Stomach (tissue), 9 donors: ENCODE data around the gene THADA. TPM values are rescaled to one million over a fixed set of nuclear protein-coding genes. Genes with fewer than 3 reads are reported as not detected.

ENCODE experiments used
- DNase-seq, 2 donors: peaks; one replicate each; pipeline versions ENCODE4 v3.0.0 to v3.0.0-alpha.2; 2013 to 2019
- H3K27ac ChIP-seq, 5 donors: fragments of 200-600 bp in 4 of 5; sonication (generic) in 4 of 5; one replicate each; pipeline ENCODE4 v1.5.1; 2013 to 2019; ENCODE audit warnings: mild to moderate bottlenecking in 1 of 5, moderate library complexity in 1 of 5
- H3K27me3 ChIP-seq, 3 donors: fragments of 200-600 bp; sonication (generic); one replicate each; pipeline ENCODE4 v1.5.1; 2017 to 2019; ENCODE audit warnings: mixed run types in 1 of 3
- H3K36me3 ChIP-seq, 4 donors: fragments of 200-600 bp; sonication (generic); 1 replicate in 3 of 4; 2 replicates in 1 of 4; pipeline ENCODE4 v1.5.1; 2016 to 2019
- H3K4me1 ChIP-seq, 4 donors: fragments of 200-600 bp; sonication (generic); one replicate each; pipeline ENCODE4 v1.5.1; 2016 to 2019
- H3K4me3 ChIP-seq, 4 donors: fragments of 200-600 bp; sonication (generic) in 3 of 4; one replicate each; pipeline ENCODE4 v1.5.1; 2016 to 2019; ENCODE audit warnings: mild to moderate bottlenecking in 1 of 4
- H3K9me3 ChIP-seq, 4 donors: fragments of 200-600 bp; sonication (generic); one replicate each; pipeline ENCODE4 v1.5.1; 2016 to 2019
- EP300 ChIP-seq: sonication (generic); formaldehyde crosslinking; IDR thresholded peaks from one replicate; pipeline ENCODE4 v1.6.1; 2017; ENCODE audit warnings: antibody characterized with exemption
- POLR2A ChIP-seq, 4 donors: fragments of 450-650 bp; IDR thresholded peaks; one replicate each; pipeline ENCODE4 v1.6.1; 2016; ENCODE audit warnings: antibody characterized with exemption in 4 of 4, control low read depth in 2 of 4, mild to moderate bottlenecking in 1 of 4, moderate library complexity in 1 of 4
- POLR2AphosphoS5 ChIP-seq, 3 donors: sonication (generic); formaldehyde crosslinking; IDR thresholded peaks; one replicate each; pipeline ENCODE4 v1.6.1; 2016; ENCODE audit warnings: antibody characterized with exemption in 3 of 3
- WGBS, 5 donors: extraction: QIAGEN DNeasy Blood & Tissue Kit in 3 of 5; methylation state at CpG; one replicate each; pipeline versions ENCODE4 v1.1.5 to v1.1.7; 2013 to 2018; 5-methylcytosine and 5-hydroxymethylcytosine counted together
- intact Hi-C: fragments of 100-400 bp; cut with DNase I; formaldehyde crosslinking; loops from one replicate; pipeline ENCODE4 v1.15.1; 2023; ENCODE audit warnings: low total_unique reads
- polyA plus RNA-seq, 3 donors: library from polyadenylated mRNA; stranded (reverse); fragments of 200-250 nt; gene quantifications; one replicate each; pipeline ENCODE4 v1.2.3, GENCODE V29; 2013
- total RNA-seq, 5 donors: library from RNA; depleted of rRNA; stranded (reverse); fragments of >200 nt; gene quantifications; one replicate each; pipeline versions ENCODE4 v1.1.0 to v1.2.3, GENCODE V29; 2014 to 2016
- TF ChIP-seq, protein P1 (sequence below), 7 experiments: fragments of 450-650 bp in 4 of 7; fragments of 200-600 bp in 3 of 7; sonication (generic) in 3 of 7; IDR thresholded peaks; one replicate each; pipeline ENCODE4 v1.5.1; 2016 to 2019; ENCODE audit warnings: antibody characterized with exemption in 7 of 7, control low read depth in 2 of 7, mild to moderate bottlenecking in 1 of 7
- donor health status: healthy with polysubstance abuse.
- donor health status: Bipolar disorder and iron deficiency.
- donor health status: healthy.

THADA gene
- total and polyA plus RNA-seq, 8 donors: 8.0 to 109 (median 31.9) TPM

DNA sequence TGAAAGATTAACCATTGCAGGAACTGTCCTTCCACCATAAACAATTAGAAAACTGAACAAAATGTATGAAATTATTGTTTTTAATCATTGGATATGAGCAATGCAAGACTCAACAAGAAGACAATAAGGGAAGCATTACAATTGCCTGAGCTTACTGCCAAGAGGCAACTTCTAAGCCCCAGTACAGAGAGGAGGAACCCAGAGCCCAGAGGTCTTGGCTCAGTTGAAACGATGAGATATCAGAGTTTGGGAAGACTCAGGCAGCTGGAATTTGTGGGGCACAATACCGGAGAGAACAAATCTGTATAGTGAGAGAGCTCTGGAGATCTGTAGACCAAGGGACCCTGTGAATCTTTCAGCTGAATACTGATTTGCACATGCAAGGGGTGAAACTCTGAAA is 288.8 kb downstream of the THADA start:
- H3K36me3 ChIP-seq: no peaks in the 10 kb centered on the region
- TF ChIP-seq POLR2A (IDR thresholded peaks at IDR 0.05) (no peak), POLR2AphosphoS5 (IDR thresholded peaks at IDR 0.05) (no peak), EP300 (no peak)
- TF ChIP-seq, protein P1, sequence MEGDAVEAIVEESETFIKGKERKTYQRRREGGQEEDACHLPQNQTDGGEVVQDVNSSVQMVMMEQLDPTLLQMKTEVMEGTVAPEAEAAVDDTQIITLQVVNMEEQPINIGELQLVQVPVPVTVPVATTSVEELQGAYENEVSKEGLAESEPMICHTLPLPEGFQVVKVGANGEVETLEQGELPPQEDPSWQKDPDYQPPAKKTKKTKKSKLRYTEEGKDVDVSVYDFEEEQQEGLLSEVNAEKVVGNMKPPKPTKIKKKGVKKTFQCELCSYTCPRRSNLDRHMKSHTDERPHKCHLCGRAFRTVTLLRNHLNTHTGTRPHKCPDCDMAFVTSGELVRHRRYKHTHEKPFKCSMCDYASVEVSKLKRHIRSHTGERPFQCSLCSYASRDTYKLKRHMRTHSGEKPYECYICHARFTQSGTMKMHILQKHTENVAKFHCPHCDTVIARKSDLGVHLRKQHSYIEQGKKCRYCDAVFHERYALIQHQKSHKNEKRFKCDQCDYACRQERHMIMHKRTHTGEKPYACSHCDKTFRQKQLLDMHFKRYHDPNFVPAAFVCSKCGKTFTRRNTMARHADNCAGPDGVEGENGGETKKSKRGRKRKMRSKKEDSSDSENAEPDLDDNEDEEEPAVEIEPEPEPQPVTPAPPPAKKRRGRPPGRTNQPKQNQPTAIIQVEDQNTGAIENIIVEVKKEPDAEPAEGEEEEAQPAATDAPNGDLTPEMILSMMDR (IDR thresholded peaks at IDR 0.05): no peak
- H3K4me3 ChIP-seq: no peak overlapping the region
- H3K27ac ChIP-seq: no peak overlapping the region
- WGBS, 5 donors: 62 to 79% (median 68%) methylated on average over 2 of the region's 2 CpGs
- intact Hi-C loops: no loop called here
- no peaks in the 10 kb centered on the region for H3K27me3 ChIP-seq
- no peak for DNase-seq
- H3K9me3 ChIP-seq: no peaks in the 10 kb centered on the region
- H3K4me1 ChIP-seq: peaks cover 16 to 53% (median 36%) of the 10 kb centered on the region in 4 donors

DNA sequence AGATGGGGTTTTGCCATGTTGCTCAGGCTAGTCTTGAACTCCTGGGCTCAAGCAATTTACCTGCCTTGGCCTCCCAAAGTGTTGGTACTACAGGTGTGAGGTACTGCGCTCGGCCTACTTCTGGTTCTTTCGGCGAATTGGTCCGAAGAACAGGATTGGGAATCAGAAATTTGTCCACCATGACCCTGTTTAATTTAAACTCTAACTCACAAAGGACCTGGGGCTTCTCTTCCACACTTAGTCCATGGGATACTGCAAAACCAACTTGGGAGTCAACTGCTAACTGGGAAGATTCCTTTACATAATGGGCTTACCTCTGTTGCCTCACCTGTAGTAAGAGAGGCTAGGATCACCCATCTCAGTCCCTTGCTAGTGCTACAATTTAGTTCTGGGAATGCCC is 289.6 kb downstream of the THADA start:
- H3K27me3 ChIP-seq: no peaks in the 10 kb centered on the region
- no peak overlapping the region for H3K4me3 ChIP-seq
- peak overlapping the region in 4 of 5 donors; percentile 62 to 83 (median 72) for H3K27ac ChIP-seq
- no peak for DNase-seq
- intact Hi-C loops: no loop called here
- WGBS, 5 donors: 96 to 100% (median 100%) methylated on average over 3 to 5 of the region's 5 CpGs
- H3K36me3 ChIP-seq: no peaks in the 10 kb centered on the region
- H3K9me3 ChIP-seq: no peaks in the 10 kb centered on the region
- H3K4me1 ChIP-seq: peaks cover 20 to 54% (median 38%) of the 10 kb centered on the region in 4 donors
- TF ChIP-seq POLR2AphosphoS5 (IDR thresholded peaks at IDR 0.05) (no peak), POLR2A (IDR thresholded peaks at IDR 0.05) (no peak), EP300 (no peak)
- TF ChIP-seq, protein P1 (IDR thresholded peaks at IDR 0.05): no peak

DNA sequence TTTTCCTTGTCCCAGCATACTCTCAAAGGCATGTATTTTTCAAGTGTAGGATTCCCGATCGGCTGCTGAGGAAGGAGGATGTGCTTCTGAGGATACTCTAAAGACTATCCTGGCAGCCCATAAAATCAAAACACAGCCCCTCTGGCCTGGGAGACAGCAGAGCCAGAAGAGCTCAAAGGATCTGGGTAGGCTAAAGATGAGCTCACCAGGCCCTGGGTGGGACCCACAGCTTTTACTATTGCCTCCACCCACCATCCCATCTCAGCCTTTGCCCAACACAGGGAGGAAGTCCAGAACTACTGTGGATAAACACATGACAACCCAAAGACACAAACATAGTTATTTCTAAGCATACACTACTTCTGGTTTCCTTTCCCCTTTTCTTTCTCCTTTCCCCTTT is 290.3 kb downstream of the THADA start:
- Histone ChIP-seq H3K27me3 (no peaks in the 10 kb centered on the region), H3K4me1 (peaks cover 26 to 61% (median 42%) of the 10 kb centered on the region in 4 donors), H3K36me3 (no peaks in the 10 kb centered on the region), H3K9me3 (no peaks in the 10 kb centered on the region), H3K27ac (peak overlapping the region in 4 of 5 donors; percentile 62 to 83 (median 72)), H3K4me3 (no peak overlapping the region)
- intact Hi-C loops: no loop called here
- DNase-seq: peak in 1 of 2 donors; percentile 76
- WGBS, 5 donors: 29 to 68% (median 64%) methylated on average over 2 of the region's 2 CpGs
- TF ChIP-seq POLR2A (IDR thresholded peaks at IDR 0.05): no peak

DNA sequence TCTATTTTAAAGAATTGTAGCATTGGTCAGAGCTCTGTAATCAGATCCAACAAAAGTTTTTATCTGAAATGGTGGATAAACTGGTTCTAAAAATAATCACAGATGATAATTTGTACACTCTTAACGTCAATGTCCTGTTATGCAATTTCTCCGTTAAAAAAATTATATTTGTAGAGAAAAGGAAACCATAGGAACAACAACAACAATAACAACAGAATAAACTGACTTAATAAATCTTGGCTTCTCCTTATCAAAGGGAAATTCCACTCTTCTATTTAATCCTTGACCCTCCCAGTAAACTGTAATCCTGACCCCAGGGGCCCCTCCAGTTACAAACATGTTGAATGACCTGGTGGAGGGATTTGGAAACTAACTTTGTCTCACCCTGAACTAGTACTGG is 290.8 kb downstream of the THADA start:
- peak overlapping the region in 4 of 5 donors; percentile 62 to 83 (median 72) for H3K27ac ChIP-seq
- no peaks in the 10 kb centered on the region for H3K36me3 ChIP-seq
- peaks cover 29 to 64% (median 45%) of the 10 kb centered on the region in 4 donors for H3K4me1 ChIP-seq
- no peaks in the 10 kb centered on the region for H3K9me3 ChIP-seq
- intact Hi-C loops: no loop called here
- H3K4me3 ChIP-seq: no peak overlapping the region
- no peaks in the 10 kb centered on the region for H3K27me3 ChIP-seq
- no peak for TF ChIP-seq EP300
- TF ChIP-seq POLR2AphosphoS5 (IDR thresholded peaks at IDR 0.05): no peak
- no peak for TF ChIP-seq POLR2A (IDR thresholded peaks at IDR 0.05)
- TF ChIP-seq, protein P1 (IDR thresholded peaks at IDR 0.05): no peak
- DNase-seq: peak in 1 of 2 donors; percentile 74
- 7 to 15% (median 9%) methylated on average over 2 of the region's 2 CpGs for WGBS, 5 donors

DNA sequence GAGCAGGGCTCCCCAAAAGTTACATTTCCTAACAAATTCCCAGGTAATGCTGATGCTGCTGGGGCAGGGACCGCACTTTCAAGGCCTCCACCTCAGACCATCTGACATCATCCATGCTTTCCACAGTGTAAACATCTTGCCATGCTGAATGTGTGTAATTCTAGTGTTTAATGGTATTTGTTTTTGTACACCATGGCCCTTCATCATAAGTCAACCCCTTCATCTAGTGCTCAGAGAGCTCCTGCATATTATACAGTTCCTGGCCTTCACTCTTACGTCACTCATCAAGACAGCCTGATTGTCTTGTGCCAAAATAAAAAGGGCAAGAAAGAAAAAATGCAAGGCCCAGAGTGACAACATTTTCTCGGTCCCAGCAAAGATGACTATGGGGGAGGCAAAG is 291.9 kb downstream of the THADA start:
- H3K27ac ChIP-seq: peak overlapping the region in 3 of 5 donors; percentile 72 to 83 (median 72)
- WGBS, 5 donors: 76 to 96% (median 94%) methylated on average over 3 of the region's 3 CpGs
- intact Hi-C loops: no loop called here

More for the DNA sequence above, 291.9 kb downstream of the THADA start:
- Histone ChIP-seq H3K36me3 (no peaks in the 10 kb centered on the region), H3K9me3 (no peaks in the 10 kb centered on the region), H3K27me3 (no peaks in the 10 kb centered on the region), H3K4me1 (peaks cover 29 to 64% (median 45%) of the 10 kb centered on the region in 4 donors), H3K4me3 (no peak overlapping the region)
- DNase-seq: no peak
- TF ChIP-seq EP300 (no peak), POLR2A (IDR thresholded peaks at IDR 0.05) (no peak)
- TF ChIP-seq, protein P1 (IDR thresholded peaks at IDR 0.05): no peak
